ENCODE results near the gene ARMC12. TPM values are rescaled to one million over a fixed set of nuclear protein-coding genes. Genes with fewer than 3 reads are reported as not detected.

The ARMC12 gene
- total and polyA plus RNA-seq, 12 donors: 0.29 to 44.7 (median 1.2) TPM; not detected in 1

GRCh38 chr6:35710241-35710847 is 26.5 kb upstream of the ARMC12 start:
- no peak for TF ChIP-seq POLR2A (IDR thresholded peaks at IDR 0.05)
- no peak for TF ChIP-seq CTCF (IDR thresholded peaks at IDR 0.05)
- peak in 2 of 7 donors; percentile 10 to 48 for DNase-seq
- Histone ChIP-seq H3K27me3 (no peaks in the 10 kb centered on the region), H3K36me3 (replicated peaks in 1 of 2) (no peaks in the 10 kb centered on the region), H3K9me3 (replicated peaks in 1 of 3) (no peaks in the 10 kb centered on the region), H3K27ac (no peak overlapping the region), H3K4me1 (replicated peaks in 1 of 2) (no peaks in the 10 kb centered on the region), H3K4me3 (no peak overlapping the region)
- 64 to 86% (median 78%) methylated on average over 4 of the region's 4 CpGs for WGBS, 4 donors
- intact Hi-C loops (cut with DNase I): no loop called here

GRCh38 chr6:35711731-35712130 is 25.1 kb upstream of the ARMC12 start:
- DNase-seq: peak in 2 of 7 donors; percentile 3 to 21
- H3K4me3 ChIP-seq: no peak overlapping the region
- no peaks in the 10 kb centered on the region for H3K27me3 ChIP-seq
- no peaks in the 10 kb centered on the region for H3K4me1 ChIP-seq (replicated peaks in 1 of 2)
- intact Hi-C loops (cut with DNase I): no loop called here
- TF ChIP-seq CTCF (IDR thresholded peaks at IDR 0.05) (no peak), POLR2A (IDR thresholded peaks at IDR 0.05) (no peak)
- H3K36me3 ChIP-seq (replicated peaks in 1 of 2): no peaks in the 10 kb centered on the region
- no peaks in the 10 kb centered on the region for H3K9me3 ChIP-seq (replicated peaks in 1 of 3)
- 82 to 87% (median 83%) methylated on average over 7 of the region's 7 CpGs for WGBS, 4 donors
- H3K27ac ChIP-seq: no peak overlapping the region

DNA sequence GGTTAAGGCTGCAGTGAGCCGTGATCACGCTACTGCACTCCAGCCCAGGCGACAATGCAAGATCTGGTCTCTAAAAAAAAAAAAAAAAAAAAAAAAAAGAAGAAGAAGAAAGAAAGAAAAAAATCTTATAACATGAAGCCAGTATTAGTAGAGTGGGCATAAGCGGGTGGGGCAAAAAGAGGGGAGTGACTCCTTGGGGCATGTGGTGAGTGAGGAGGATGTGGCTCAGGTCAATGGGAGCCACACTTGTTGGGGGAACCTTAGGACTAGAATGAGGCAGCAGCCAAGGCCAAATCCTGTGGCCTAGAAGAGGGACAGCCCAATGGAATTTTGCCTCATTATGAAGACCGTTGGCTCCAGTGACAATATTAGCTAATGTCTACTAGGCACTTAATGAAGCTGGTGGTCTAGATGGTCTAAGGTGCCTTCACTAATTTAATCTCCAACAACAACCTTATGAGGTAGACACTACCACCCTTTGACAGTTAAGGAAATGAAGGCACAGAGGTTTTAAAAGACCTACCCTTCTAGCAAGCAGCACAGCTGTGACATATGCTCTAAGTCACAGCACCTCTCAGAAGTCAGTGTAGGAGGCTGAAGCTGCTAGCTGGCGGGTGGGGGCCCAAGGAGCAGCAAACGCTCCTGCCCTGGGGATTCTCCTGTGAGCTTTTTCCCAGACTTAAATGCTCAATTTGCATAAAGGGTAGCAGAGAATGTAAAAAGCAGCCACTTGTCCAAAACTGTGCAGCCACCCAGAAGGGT is 23.6 kb upstream of the ARMC12 start:
- no peaks in the 10 kb centered on the region for H3K9me3 ChIP-seq (replicated peaks in 1 of 3)
- H3K27me3 ChIP-seq: no peaks in the 10 kb centered on the region
- TF ChIP-seq POLR2A (IDR thresholded peaks at IDR 0.05) (no peak), CTCF (IDR thresholded peaks at IDR 0.05) (no peak)
- 90 to 94% (median 93%) methylated on average over 7 of the region's 7 CpGs for WGBS, 4 donors
- H3K4me1 ChIP-seq (replicated peaks in 1 of 2): peaks cover 0 to 7% of the 10 kb centered on the region in 2 donors
- no peaks in the 10 kb centered on the region for H3K36me3 ChIP-seq (replicated peaks in 1 of 2)
- intact Hi-C loops (cut with DNase I): no loop called here
- no peak overlapping the region for H3K4me3 ChIP-seq
- H3K27ac ChIP-seq: no peak overlapping the region
- DNase-seq: peak in 1 of 7 donors; percentile 8

DNA sequence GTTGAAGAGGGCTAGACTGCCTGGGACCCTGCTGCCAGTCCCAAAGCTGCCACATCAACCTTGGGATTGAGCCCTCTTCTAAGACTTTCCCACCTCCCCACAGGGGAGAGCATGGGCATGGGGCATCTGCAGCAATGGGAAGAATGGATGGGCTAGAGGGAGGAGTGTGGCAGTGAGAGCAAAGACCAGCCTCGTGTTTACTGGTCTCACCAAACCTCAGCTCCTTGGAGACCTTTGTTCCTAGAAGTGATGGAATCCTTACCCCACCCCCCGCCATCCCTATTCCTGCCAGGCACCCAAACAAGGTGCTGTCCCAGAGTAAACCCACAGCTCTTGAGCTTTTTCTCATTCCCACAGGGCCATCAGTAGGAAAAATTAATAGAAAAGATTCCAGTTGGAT is 20.0 kb upstream of the ARMC12 start:
- no peak for TF ChIP-seq POLR2A (IDR thresholded peaks at IDR 0.05)
- no peak for TF ChIP-seq CTCF (IDR thresholded peaks at IDR 0.05)
- Histone ChIP-seq H3K36me3 (replicated peaks in 1 of 2) (no peaks in the 10 kb centered on the region), H3K9me3 (replicated peaks in 1 of 3) (no peaks in the 10 kb centered on the region), H3K4me3 (no peak overlapping the region), H3K27ac (no peak overlapping the region), H3K4me1 (replicated peaks in 1 of 2) (peaks cover 19 to 38% of the 10 kb centered on the region in 2 donors), H3K27me3 (no peaks in the 10 kb centered on the region)
- 83 to 88% (median 85%) methylated on average over 2 of the region's 2 CpGs for WGBS, 4 donors
- intact Hi-C loops (cut with DNase I): no loop called here
- DNase-seq: peak in 1 of 7 donors; percentile 8
